WERI-Rb-1 (cell line): ENCODE data around the gene IBTK.

Source experiments
- DNase-seq: peaks from one replicate; pipeline ENCODE4 v3.0.0-alpha.2; 2020
- H3K27ac ChIP-seq: fragments of 250-450 bp; sonication (Bioruptor Pico); 2 replicates; pipeline ENCODE4 v1.5.1; 2020; ENCODE audit warnings: mild to moderate bottlenecking, moderate library complexity
- H3K27me3 ChIP-seq: fragments of 250-450 bp; sonication (Bioruptor Pico); 2 replicates; pipeline ENCODE4 v1.5.1; 2021; ENCODE audit warnings: mild to moderate bottlenecking, low read depth, moderate library complexity; ENCODE audit not compliant: insufficient read depth, severe bottlenecking
- H3K36me3 ChIP-seq: fragments of 250-450 bp; sonication (Bioruptor Pico); 2 replicates; pipeline ENCODE4 v1.5.1; 2020; ENCODE audit warnings: mild to moderate bottlenecking, moderate library complexity
- H3K4me3 ChIP-seq: 2 replicates; pipeline ENCODE4 v1.5.1; 2011; ENCODE audit warnings: low read depth, mild to moderate bottlenecking, control low read depth, low read length
- H3K9me3 ChIP-seq: fragments of 250-450 bp; sonication (Bioruptor Pico); 2 replicates; pipeline ENCODE4 v1.5.1; 2021; ENCODE audit warnings: mild to moderate bottlenecking, moderate library complexity; ENCODE audit not compliant: severe bottlenecking
- CTCF ChIP-seq: IDR thresholded peaks from 2 replicates; pipeline ENCODE4 v1.5.1; 2011; ENCODE audit warnings: low read depth, mild to moderate bottlenecking, control low read depth, inconsistent platforms, low read length

The IBTK gene

GRCh38 chr6:82217018-82217586 lies 30.4 kb downstream of the IBTK start:
- Histone ChIP-seq H3K27ac (no peak overlapping the region), H3K36me3 (peaks cover 33% of the 10 kb centered on the region), H3K27me3 (no peaks in the 10 kb centered on the region), H3K4me3 (no peak overlapping the region), H3K9me3 (no peaks in the 10 kb centered on the region)
- DNase-seq: no peak
- no peak for TF ChIP-seq CTCF

GRCh38 chr6:82216549-82216948 lies 31.0 kb downstream of the IBTK start:
- no peak for TF ChIP-seq CTCF
- no peak overlapping the region for H3K27ac ChIP-seq
- no peaks in the 10 kb centered on the region for H3K27me3 ChIP-seq
- no peaks in the 10 kb centered on the region for H3K9me3 ChIP-seq
- H3K36me3 ChIP-seq: peaks cover 33% of the 10 kb centered on the region
- no peak for DNase-seq
- no peak overlapping the region for H3K4me3 ChIP-seq

GRCh38 chr6:82211326-82211725 lies 36.2 kb downstream of the IBTK start:
- Histone ChIP-seq H3K36me3 (peaks cover 22% of the 10 kb centered on the region), H3K9me3 (no peaks in the 10 kb centered on the region), H3K4me3 (no peak overlapping the region), H3K27me3 (no peaks in the 10 kb centered on the region), H3K27ac (no peak overlapping the region)
- TF ChIP-seq CTCF: no peak
- DNase-seq: no peak

- no peak for TF ChIP-seq CTCF
- Histone ChIP-seq H3K9me3 (no peaks in the 10 kb centered on the region), H3K27me3 (no peaks in the 10 kb centered on the region), H3K4me3 (no peak overlapping the region), H3K36me3 (peaks cover 1% of the 10 kb centered on the region; the same call in 1 of the 2 replicates), H3K27ac (no peak overlapping the region)
- no peak for DNase-seq
Measured at GRCh38 chr6:82208913-82209312, 38.6 kb downstream of the IBTK start.

- no peaks in the 10 kb centered on the region for H3K9me3 ChIP-seq
- H3K4me3 ChIP-seq: no peak overlapping the region
- TF ChIP-seq CTCF: no peak
- H3K36me3 ChIP-seq: no peaks in the 10 kb centered on the region
- H3K27ac ChIP-seq: peak overlapping the region; percentile 3; the same call in 1 of the 2 replicates
- DNase-seq: peak; percentile 62
- no peaks in the 10 kb centered on the region for H3K27me3 ChIP-seq
Measured at GRCh38 chr6:82205930-82206392, 41.6 kb downstream of the IBTK start.

GRCh38 chr6:82204020-82204419 lies 43.5 kb downstream of the IBTK start:
- Histone ChIP-seq H3K27ac (no peak overlapping the region), H3K36me3 (peaks cover 5% of the 10 kb centered on the region), H3K9me3 (no peaks in the 10 kb centered on the region), H3K4me3 (no peak overlapping the region), H3K27me3 (no peaks in the 10 kb centered on the region)
- no peak for DNase-seq
- no peak for TF ChIP-seq CTCF
